ENCODE data around the gene FIBCD1. TPM values are rescaled to one million over a fixed set of nuclear protein-coding genes. Genes with fewer than 3 reads are reported as not detected.
A peak's percentile ranks its signal among the peaks of the same experiment; 100 is the strongest.

FIBCD1 gene
- total and polyA plus RNA-seq, 8 donors, result 0.18 to 6.4 (median 0.41) TPM; not detected in 4

GRCh38 chr9:130895481-130896232, 43.4 kb downstream of the FIBCD1 start:
- no peak for DNase-seq
- H3K27ac ChIP-seq, result peak overlapping the region in 1 of 5 donors; percentile 51
- H3K4me1 ChIP-seq, result peaks cover 18 to 54% (median 36%) of the 10 kb centered on the region in 4 donors
- H3K9me3 ChIP-seq, result no peaks in the 10 kb centered on the region
- WGBS, 5 donors, result 41 to 74% (median 52%) methylated on average over 6 to 24 of the region's 24 CpGs
- peaks cover 11 to 34% (median 31%) of the 10 kb centered on the region in 4 donors for H3K36me3 ChIP-seq
- H3K27me3 ChIP-seq, result peaks cover 0 to 35% (median 17%) of the 10 kb centered on the region in 3 donors
- intact Hi-C loops (cut with DNase I; ENCODE audit: low total_unique reads), result no loop called here
- no peak overlapping the region for H3K4me3 ChIP-seq
- TF ChIP-seq EP300 (IDR thresholded peaks at IDR 0.05), result no peak
- no peak for TF ChIP-seq POLR2AphosphoS5 (IDR thresholded peaks at IDR 0.05)
- TF ChIP-seq CTCF (IDR thresholded peaks at IDR 0.05), result no peak
- TF ChIP-seq POLR2A (IDR thresholded peaks at IDR 0.05), result no peak

- no peak for DNase-seq
- peaks cover 16 to 40% (median 38%) of the 10 kb centered on the region in 4 donors for H3K36me3 ChIP-seq
- intact Hi-C loops (cut with DNase I; ENCODE audit: low total_unique reads), result no loop called here
- TF ChIP-seq POLR2A (IDR thresholded peaks at IDR 0.05), result no peak
- TF ChIP-seq POLR2AphosphoS5 (IDR thresholded peaks at IDR 0.05), result no peak
- no peak for TF ChIP-seq EP300 (IDR thresholded peaks at IDR 0.05)
- no peak for TF ChIP-seq CTCF (IDR thresholded peaks at IDR 0.05)
- H3K27me3 ChIP-seq, result peaks cover 0 to 28% (median 14%) of the 10 kb centered on the region in 3 donors
- H3K27ac ChIP-seq, result peak overlapping the region in 1 of 5 donors; percentile 51
- no peak overlapping the region for H3K4me3 ChIP-seq
- H3K4me1 ChIP-seq, result peaks cover 18 to 54% (median 36%) of the 10 kb centered on the region in 4 donors
- H3K9me3 ChIP-seq, result no peaks in the 10 kb centered on the region
- 68 to 79% (median 71%) methylated on average over 7 to 9 of the region's 9 CpGs for WGBS, 5 donors
Measured at GRCh38 chr9:130895038-130895437, 44.0 kb downstream of the FIBCD1 start.

GRCh38 chr9:130894546-130894945, 44.5 kb downstream of the FIBCD1 start:
- TF ChIP-seq CTCF (IDR thresholded peaks at IDR 0.05) (no peak), POLR2AphosphoS5 (IDR thresholded peaks at IDR 0.05) (no peak)
- H3K27me3 ChIP-seq, result peaks cover 0 to 23% (median 11%) of the 10 kb centered on the region in 3 donors
- intact Hi-C loops (cut with DNase I; ENCODE audit: low total_unique reads), result no loop called here
- no peak overlapping the region for H3K4me3 ChIP-seq
- H3K27ac ChIP-seq, result peak overlapping the region in 1 of 5 donors; percentile 51
- peaks cover 18 to 54% (median 36%) of the 10 kb centered on the region in 4 donors for H3K4me1 ChIP-seq
- no peaks in the 10 kb centered on the region for H3K9me3 ChIP-seq
- 49 to 61% (median 57%) methylated on average over 6 to 7 of the region's 7 CpGs for WGBS, 5 donors
- H3K36me3 ChIP-seq, result peaks cover 20 to 45% (median 43%) of the 10 kb centered on the region in 4 donors
- DNase-seq, result peak in 1 of 2 donors; percentile 42

- 68 to 75% (median 71%) methylated on average over 27 to 34 of the region's 34 CpGs for WGBS, 5 donors
- peaks cover 0 to 16% (median 6%) of the 10 kb centered on the region in 3 donors for H3K27me3 ChIP-seq
- intact Hi-C loops (cut with DNase I; ENCODE audit: low total_unique reads), result no loop called here
- H3K4me1 ChIP-seq, result peaks cover 18 to 48% (median 35%) of the 10 kb centered on the region in 4 donors
- no peak overlapping the region for H3K4me3 ChIP-seq
- TF ChIP-seq POLR2A (IDR thresholded peaks at IDR 0.05) (no peak), CTCF (IDR thresholded peaks at IDR 0.05) (peak in 1 of 7 experiments; percentile 35), EP300 (IDR thresholded peaks at IDR 0.05) (no peak), POLR2AphosphoS5 (IDR thresholded peaks at IDR 0.05) (peak in 1 of 3 donors; percentile 52)
- H3K27ac ChIP-seq, result peak overlapping the region in 2 of 5 donors; percentile 51 to 55
- DNase-seq, result peak; percentile 40 to 49
- peaks cover 26 to 55% (median 53%) of the 10 kb centered on the region in 4 donors for H3K36me3 ChIP-seq
- no peaks in the 10 kb centered on the region for H3K9me3 ChIP-seq
Measured at GRCh38 chr9:130893341-130894101, 45.5 kb downstream of the FIBCD1 start.

Measured in stomach (tissue), 9 donors.